Upper lobe of left lung (tissue), 6 donors: ENCODE data around the gene UXT. TPM values are rescaled to one million over a fixed set of nuclear protein-coding genes. Genes with fewer than 3 reads are reported as not detected.
"Not testable (repeated sequence)": the region's sequence is repeated elsewhere in the genome, so short reads cannot be mapped to it uniquely, and the experiment has no call there.

Experiments used
- ATAC-seq, 2 donors: fragments of 200-7000 bp; cut with Tn5 transposase; one replicate each; pipeline ENCODE4 v1.9.1; 2022; ENCODE audit warnings: mild to moderate bottlenecking in 2 of 2, moderate library complexity in 2 of 2; ENCODE audit not compliant: low FRiP score in 2 of 2
- DNase-seq, 2 donors: peaks; one replicate each; pipeline ENCODE4 v3.0.0-alpha.2; 2019 to 2020
- H3K27ac ChIP-seq, 4 donors: fragments of 200-600 bp; sonication (generic); one replicate each; pipeline ENCODE4 v1.5.1; 2016 to 2019
- H3K27me3 ChIP-seq, 4 donors: fragments of 200-600 bp; sonication (generic); one replicate each; pipeline ENCODE4 v1.5.1; 2017 to 2019
- H3K36me3 ChIP-seq, 4 donors: fragments of 200-600 bp; sonication (generic); one replicate each; pipeline ENCODE4 v1.5.1; 2016 to 2019
- H3K4me1 ChIP-seq, 4 donors: fragments of 200-600 bp; sonication (generic); one replicate each; pipeline ENCODE4 v1.5.1; 2018 to 2019
- H3K4me3 ChIP-seq, 4 donors: fragments of 200-600 bp; sonication (generic); one replicate each; pipeline ENCODE4 v1.5.1; 2017 to 2019; ENCODE audit warnings: mild to moderate bottlenecking in 2 of 4, moderate library complexity in 1 of 4
- H3K9me3 ChIP-seq, 4 donors: fragments of 200-600 bp; sonication (generic); one replicate each; pipeline ENCODE4 v1.5.1; 2018 to 2019
- EP300 ChIP-seq, 4 donors: sonication (generic); formaldehyde crosslinking; IDR thresholded peaks; one replicate each; pipeline ENCODE4 v1.5.1; 2017; ENCODE audit warnings: antibody characterized with exemption in 4 of 4, control low read depth in 2 of 4
- POLR2A ChIP-seq, 4 donors: fragments of 450-650 bp; IDR thresholded peaks; one replicate each; pipeline ENCODE4 v1.5.1; 2016 to 2017; ENCODE audit warnings: antibody characterized with exemption in 4 of 4, mild to moderate bottlenecking in 2 of 4
- POLR2AphosphoS5 ChIP-seq, 2 donors: sonication (generic); formaldehyde crosslinking; IDR thresholded peaks; one replicate each; pipeline ENCODE4 v1.5.1; 2017; ENCODE audit warnings: antibody characterized with exemption in 2 of 2
- WGBS, 2 donors: methylation state at CpG; one replicate each; pipeline ENCODE4 v1.1.5; 2017 to 2018; 5-methylcytosine and 5-hydroxymethylcytosine counted together
- total RNA-seq, 6 donors: library from RNA; depleted of rRNA in 4 of 6; stranded (reverse); fragments of >200 nt in 4 of 6; gene quantifications; one replicate each; pipeline versions ENCODE4 v1.1.0 to v1.2.1, GENCODE V29; 2016 to 2021
- TF ChIP-seq, protein P1 (sequence below), 6 experiments: fragments of 450-650 bp in 4 of 6; fragments of 200-600 bp in 2 of 6; sonication (generic) in 2 of 6; IDR thresholded peaks; one replicate each; pipeline ENCODE4 v1.5.1; 2016 to 2019; ENCODE audit warnings: antibody characterized with exemption in 6 of 6
- donor health status: DM: no; HTN: no; CAD: no; lungs with moderate emphysema.
- donor health status: DM: no; HTN: yes; CAD: no; lungs with severe emphysema.

UXT gene
- total RNA-seq, 6 donors from 2014 or later = 23.0 to 90.6 (median 75.2) TPM

DNA sequence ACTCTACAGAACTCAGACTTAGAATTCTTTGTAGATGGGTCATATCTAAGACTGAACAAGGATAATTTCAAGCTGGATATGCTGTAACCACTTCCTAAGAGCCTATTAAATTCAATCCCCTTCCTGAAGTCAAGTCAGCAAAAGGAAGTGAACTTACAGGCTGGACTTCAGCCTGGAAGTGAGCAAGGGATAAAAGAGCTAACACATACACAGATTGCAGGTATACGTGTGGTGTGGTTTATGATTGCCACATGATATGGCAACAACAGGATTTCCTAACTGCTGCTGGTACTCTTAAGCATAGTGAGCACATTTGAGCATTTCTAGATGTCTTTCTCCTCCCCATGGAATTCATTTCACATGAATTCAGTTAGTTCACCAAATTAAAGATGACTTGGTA, 38.2 kb upstream of the UXT start:
- H3K4me3 ChIP-seq = no peak overlapping the region
- no peaks in the 10 kb centered on the region for H3K36me3 ChIP-seq
- H3K27me3 ChIP-seq = no peaks in the 10 kb centered on the region
- no peaks in the 10 kb centered on the region for H3K4me1 ChIP-seq
- H3K27ac ChIP-seq = no peak overlapping the region
- peaks cover 0 to 5% (median 0%) of the 10 kb centered on the region in 4 donors for H3K9me3 ChIP-seq
- TF ChIP-seq POLR2AphosphoS5 (IDR thresholded peaks at IDR 0.05) = no peak
- no peak for TF ChIP-seq POLR2A (IDR thresholded peaks at IDR 0.05)
- TF ChIP-seq, protein P1, sequence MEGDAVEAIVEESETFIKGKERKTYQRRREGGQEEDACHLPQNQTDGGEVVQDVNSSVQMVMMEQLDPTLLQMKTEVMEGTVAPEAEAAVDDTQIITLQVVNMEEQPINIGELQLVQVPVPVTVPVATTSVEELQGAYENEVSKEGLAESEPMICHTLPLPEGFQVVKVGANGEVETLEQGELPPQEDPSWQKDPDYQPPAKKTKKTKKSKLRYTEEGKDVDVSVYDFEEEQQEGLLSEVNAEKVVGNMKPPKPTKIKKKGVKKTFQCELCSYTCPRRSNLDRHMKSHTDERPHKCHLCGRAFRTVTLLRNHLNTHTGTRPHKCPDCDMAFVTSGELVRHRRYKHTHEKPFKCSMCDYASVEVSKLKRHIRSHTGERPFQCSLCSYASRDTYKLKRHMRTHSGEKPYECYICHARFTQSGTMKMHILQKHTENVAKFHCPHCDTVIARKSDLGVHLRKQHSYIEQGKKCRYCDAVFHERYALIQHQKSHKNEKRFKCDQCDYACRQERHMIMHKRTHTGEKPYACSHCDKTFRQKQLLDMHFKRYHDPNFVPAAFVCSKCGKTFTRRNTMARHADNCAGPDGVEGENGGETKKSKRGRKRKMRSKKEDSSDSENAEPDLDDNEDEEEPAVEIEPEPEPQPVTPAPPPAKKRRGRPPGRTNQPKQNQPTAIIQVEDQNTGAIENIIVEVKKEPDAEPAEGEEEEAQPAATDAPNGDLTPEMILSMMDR (IDR thresholded peaks at IDR 0.05) = no peak
- no peak for TF ChIP-seq EP300 (IDR thresholded peaks at IDR 0.05)
- no peak for ATAC-seq
- WGBS, 2 donors = 55 to 59% methylated on average over 1 of the region's 1 CpG
- DNase-seq = no peak

DNA sequence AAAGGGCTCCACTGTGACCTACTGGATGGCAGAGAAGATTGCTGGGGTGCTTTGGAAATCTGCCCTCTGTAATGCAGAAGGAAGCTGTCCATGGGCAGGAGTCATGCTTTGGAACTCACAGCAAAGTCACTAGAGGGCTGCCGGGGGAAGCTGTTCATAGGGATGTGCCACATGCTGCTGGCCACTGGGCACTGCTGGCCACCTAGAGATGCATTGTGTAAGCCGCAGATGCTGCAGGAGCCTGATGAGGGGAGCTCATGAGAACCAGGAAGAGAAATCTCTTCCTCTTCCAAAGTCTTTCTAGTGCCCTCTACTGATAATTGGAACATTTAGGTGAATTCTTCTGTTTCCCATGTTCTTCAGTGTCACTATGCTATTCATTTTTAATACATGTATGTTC, 31.2 kb upstream of the UXT start:
- no peak for DNase-seq
- H3K27ac ChIP-seq = no peak overlapping the region
- H3K4me1 ChIP-seq = no peaks in the 10 kb centered on the region
- WGBS, 2 donors = 72% methylated on average over 2 of the region's 2 CpGs; no CpG with 5 or more reads in 1 of the 2 donors
- H3K27me3 ChIP-seq = no peaks in the 10 kb centered on the region
- H3K36me3 ChIP-seq = no peaks in the 10 kb centered on the region
- H3K4me3 ChIP-seq = no peak overlapping the region
- H3K9me3 ChIP-seq = no peaks in the 10 kb centered on the region
- TF ChIP-seq POLR2AphosphoS5 (IDR thresholded peaks at IDR 0.05) = no peak
- no peak for TF ChIP-seq EP300 (IDR thresholded peaks at IDR 0.05)
- TF ChIP-seq, protein P1 (IDR thresholded peaks at IDR 0.05) = no peak
- TF ChIP-seq POLR2A (IDR thresholded peaks at IDR 0.05) = no peak
- no peak for ATAC-seq

DNA sequence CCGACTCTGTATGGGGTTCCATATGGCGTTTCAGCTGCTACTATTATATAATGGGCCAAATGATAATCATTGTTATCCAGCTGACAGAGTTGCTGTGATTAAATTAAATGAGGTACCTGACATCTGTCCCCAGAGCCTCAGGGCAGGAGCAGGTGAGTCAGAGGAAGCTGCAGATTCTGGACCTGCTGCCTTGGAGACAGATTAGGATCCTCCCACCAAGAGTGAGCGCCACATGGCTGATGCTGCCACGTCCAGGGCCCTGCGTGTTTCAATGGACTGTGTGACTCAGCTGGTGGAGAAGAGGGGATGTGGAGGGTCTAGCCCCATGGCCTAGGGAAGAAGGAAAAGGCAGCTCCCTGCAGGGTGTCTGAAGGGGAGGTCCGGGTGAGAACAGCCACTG, 28.3 kb upstream of the UXT start:
- no peak for TF ChIP-seq POLR2A (IDR thresholded peaks at IDR 0.05)
- TF ChIP-seq, protein P1 (IDR thresholded peaks at IDR 0.05) = no peak
- no peak for TF ChIP-seq EP300 (IDR thresholded peaks at IDR 0.05)
- TF ChIP-seq POLR2AphosphoS5 (IDR thresholded peaks at IDR 0.05) = no peak
- 56 to 78% methylated on average over 3 to 6 of the region's 6 CpGs for WGBS, 2 donors
- H3K27me3 ChIP-seq = no peaks in the 10 kb centered on the region
- DNase-seq (no peak), ATAC-seq (no peak)
- no peaks in the 10 kb centered on the region for H3K36me3 ChIP-seq
- no peaks in the 10 kb centered on the region for H3K4me1 ChIP-seq
- H3K27ac ChIP-seq = no peak overlapping the region
- H3K9me3 ChIP-seq = no peaks in the 10 kb centered on the region
- H3K4me3 ChIP-seq = no peak overlapping the region

DNA sequence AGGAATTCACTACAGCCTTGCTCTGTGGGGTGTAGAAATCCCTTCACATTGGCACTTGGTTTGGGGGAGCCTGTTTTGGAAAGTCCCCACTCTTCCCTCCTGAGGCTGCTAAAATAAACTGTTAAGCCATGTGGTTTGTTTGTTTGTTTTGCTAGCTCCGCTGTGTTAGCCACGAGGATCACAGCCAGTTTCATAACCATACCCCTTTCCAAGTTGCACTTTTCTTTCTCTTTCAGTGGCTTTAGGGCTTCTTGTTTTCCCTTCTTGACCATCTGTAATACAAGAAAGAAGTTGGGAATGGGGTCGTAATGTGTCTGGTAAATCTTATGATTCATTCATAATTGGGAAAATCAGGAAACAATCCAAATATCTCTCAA, 24.8 kb upstream of the UXT start:
- TF ChIP-seq EP300 (IDR thresholded peaks at IDR 0.05) (no peak), POLR2A (IDR thresholded peaks at IDR 0.05) (no peak), POLR2AphosphoS5 (IDR thresholded peaks at IDR 0.05) (no peak)
- TF ChIP-seq, protein P1 (IDR thresholded peaks at IDR 0.05) = no peak
- Histone ChIP-seq H3K9me3 (no peaks in the 10 kb centered on the region), H3K27me3 (no peaks in the 10 kb centered on the region), H3K4me3 (no peak overlapping the region), H3K4me1 (no peaks in the 10 kb centered on the region), H3K36me3 (no peaks in the 10 kb centered on the region), H3K27ac (no peak overlapping the region)
- WGBS, 2 donors = 56 to 62% methylated on average over 3 of the region's 3 CpGs
- no peak for ATAC-seq
- no peak for DNase-seq

DNA sequence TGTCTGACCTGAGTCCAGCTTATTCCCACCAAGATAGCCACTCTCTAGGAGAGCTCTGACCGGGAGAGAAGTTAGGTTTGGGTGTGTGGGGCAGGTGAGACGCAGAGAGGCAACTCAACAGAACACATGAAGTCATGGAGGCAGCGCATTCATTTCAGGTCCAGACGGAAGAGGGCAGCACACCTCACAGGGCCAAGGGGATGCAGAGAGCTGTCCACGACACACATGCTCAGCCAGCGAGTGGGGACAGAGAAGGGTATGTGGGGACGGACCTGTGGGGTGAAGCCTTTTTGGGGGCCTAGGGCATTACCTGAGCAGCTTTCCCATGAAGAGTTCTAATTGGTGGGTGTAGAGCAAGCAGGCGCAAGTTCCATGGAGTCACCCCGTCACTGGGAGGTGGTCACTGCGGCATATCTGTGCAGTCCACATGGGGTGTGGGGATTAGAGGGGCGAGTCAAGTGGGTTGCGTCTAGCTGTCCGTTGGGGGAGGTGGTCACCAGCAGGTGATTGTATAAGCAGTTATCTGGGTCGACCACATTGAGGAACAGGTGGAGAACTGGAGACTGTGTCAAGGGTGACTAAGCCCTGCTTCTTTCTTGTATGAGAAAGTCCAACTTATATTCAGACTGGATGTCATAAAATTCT, 24.3 kb upstream of the UXT start:
- peak in 1 of 2 donors; percentile 19 for ATAC-seq
- Histone ChIP-seq H3K9me3 (no peaks in the 10 kb centered on the region), H3K36me3 (no peaks in the 10 kb centered on the region), H3K4me3 (no peak overlapping the region), H3K27me3 (no peaks in the 10 kb centered on the region), H3K27ac (no peak overlapping the region), H3K4me1 (no peaks in the 10 kb centered on the region)
- WGBS, 2 donors = 80 to 92% methylated on average over 6 to 14 of the region's 14 CpGs
- TF ChIP-seq, protein P1 (IDR thresholded peaks at IDR 0.05) = no peak
- no peak for TF ChIP-seq POLR2AphosphoS5 (IDR thresholded peaks at IDR 0.05)
- TF ChIP-seq POLR2A (IDR thresholded peaks at IDR 0.05) = no peak
- TF ChIP-seq EP300 (IDR thresholded peaks at IDR 0.05) = no peak
- DNase-seq = no peak

DNA sequence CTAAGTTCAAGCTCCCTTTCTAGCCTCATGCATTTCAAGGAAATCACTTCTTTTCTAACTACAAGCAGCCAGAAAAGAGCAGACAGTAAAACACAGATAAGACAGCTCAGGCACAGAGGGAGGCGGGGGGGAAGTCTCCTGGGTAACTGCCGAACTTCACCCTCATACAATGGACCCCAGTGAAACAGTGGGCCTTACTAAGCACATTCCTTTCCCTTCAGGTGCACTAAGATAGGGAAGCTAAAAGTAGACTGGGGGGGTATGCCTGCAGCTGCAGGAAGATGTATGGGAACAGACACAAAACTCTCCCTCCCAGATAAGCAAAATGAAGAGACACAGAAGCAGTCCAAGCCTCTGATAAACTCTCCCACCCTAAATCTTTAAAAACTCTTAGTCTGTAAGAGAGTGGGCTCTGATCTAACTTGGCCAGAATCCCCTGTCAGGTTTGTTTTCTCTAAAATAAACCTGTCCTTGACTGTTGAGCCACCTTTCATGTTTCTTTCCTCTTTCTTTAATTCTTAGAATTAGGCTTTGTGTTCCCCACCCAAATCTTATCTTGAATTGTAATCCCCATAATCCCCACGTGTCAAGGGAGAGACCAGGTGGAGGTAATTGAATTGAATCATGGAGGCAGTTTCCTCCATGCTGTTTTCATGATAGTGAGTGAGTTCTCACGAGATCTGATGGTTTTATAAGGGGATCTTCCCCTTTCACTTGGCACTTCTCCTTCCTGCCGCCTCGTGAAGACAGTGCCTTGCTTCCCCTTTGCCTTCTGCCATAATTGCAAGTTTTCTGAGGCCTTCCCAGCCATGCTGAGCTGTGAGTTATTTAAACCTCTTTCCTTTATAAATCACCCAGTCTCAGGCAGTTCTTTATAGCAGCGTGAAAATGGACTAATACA, 17.2 kb upstream of the UXT start:
- DNase-seq, H3K4me1 ChIP-seq, H3K4me3 ChIP-seq, ATAC-seq, H3K27ac ChIP-seq, H3K27me3 ChIP-seq, H3K36me3 ChIP-seq, H3K9me3 ChIP-seq: not testable (repeated sequence)
- WGBS, 2 donors = 55 to 73% methylated on average over 7 of the region's 7 CpGs
